HG03139 (cell line): Measurements from ENCODE around the gene CCDC33.

Source experiments
- ATAC-seq: cut with Tn5 transposase; IDR thresholded peaks from one replicate; pipeline ENCODE4 v1.9.1; 2021; ENCODE audit not compliant: unreplicated experiment

The CCDC33 gene

DNA sequence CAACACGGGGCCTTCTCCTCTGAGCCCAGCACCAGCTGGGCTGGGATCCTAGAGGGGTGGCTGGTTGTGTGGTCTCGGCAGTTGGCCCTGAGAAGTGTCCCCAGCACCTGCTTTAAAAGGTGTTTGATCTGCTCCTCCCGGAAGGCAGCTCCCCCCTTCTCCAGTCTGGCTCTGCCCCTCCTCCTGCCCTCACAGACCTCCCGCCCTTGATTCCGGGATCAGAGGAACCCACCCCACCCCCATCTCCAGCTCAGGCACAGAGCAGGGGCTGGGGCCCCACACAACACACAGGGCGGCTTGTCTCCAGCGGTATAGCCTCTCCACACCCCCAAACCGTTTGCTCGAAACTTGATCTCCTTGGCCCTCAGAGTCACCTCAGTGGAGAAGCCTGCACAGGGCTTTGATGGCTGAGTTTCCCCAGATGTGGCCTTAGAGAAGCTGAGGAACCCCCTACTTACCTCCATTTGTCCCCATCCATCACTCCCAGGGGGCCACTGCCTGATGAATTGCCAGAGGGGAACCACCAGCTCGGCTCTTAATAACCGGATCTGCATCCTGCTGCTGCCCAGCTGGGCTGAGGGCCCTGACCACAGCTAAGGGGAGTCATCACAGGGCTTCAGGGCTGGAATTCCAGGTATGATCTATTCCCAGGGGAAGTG lies 27.1 kb upstream of the CCDC33 start:
- no peak for ATAC-seq

GRCh38 chr15:74209560-74209958 lies 26.6 kb upstream of the CCDC33 start:
- ATAC-seq: no peak

DNA sequence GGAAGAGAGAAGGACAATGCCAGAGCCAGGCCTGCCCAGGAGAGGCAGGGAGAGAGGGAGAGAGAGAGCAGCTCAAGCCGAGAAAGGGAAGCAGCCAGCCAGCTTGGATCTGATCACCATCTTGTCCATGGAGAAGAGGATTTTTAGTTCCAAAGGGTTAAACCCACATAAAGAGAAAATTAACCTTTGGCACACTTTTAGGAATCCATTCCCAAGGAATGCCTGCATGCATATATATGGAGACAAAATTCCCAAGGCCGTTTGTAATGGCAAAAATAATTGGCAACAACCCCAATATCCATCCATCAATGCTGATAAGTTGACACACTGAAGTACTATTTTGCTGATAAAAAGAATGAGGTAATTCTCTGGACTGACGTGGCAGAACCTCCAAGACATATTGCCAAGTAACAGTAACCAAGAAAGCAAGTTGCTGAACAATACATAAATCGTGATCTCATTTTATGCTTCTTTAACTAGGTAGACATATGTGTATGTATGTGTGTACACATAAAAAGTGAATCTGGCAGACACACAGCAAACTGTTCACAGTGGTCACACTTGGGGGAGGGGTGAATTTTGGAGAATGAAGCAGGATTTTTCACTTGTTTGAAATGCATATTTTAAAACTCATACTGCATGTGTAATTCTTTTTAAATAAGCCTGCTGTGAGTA lies 26.0 kb upstream of the CCDC33 start:
- no peak for ATAC-seq

DNA sequence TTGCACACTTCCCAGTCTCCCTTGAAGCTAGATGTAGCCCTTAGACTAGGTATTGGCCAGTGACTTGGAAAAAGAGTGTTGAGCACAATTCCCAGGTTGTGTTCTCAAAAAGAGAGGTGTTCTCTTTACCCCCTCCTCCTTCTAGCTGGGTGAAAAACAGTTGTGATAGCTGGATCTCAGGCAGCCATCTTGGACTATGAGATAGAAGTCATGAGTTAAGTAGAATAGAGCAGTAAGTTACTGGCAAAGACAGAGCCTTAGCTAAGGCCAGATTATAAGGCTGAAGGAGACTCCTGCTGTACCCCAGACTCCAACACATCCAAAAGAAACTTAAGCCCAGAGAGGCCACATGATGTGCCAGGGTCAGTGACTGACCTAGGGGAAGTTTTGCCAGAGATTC lies 25.4 kb upstream of the CCDC33 start:
- no peak for ATAC-seq

GRCh38 chr15:74211656-74212055 lies 24.5 kb upstream of the CCDC33 start:
- no peak for ATAC-seq

GRCh38 chr15:74212494-74212893 lies 23.6 kb upstream of the CCDC33 start:
- ATAC-seq: no peak

GRCh38 chr15:74213858-74214284 lies 22.3 kb upstream of the CCDC33 start:
- no peak for ATAC-seq

GRCh38 chr15:74214324-74215021 lies 21.7 kb upstream of the CCDC33 start:
- ATAC-seq: no peak

- ATAC-seq: no peak
Measured at GRCh38 chr15:74215958-74216357, 20.2 kb upstream of the CCDC33 start.

GRCh38 chr15:74216949-74217348 lies 19.2 kb upstream of the CCDC33 start:
- no peak for ATAC-seq

- no peak for ATAC-seq
Measured at GRCh38 chr15:74217907-74218885, 17.9 kb upstream of the CCDC33 start.

GRCh38 chr15:74220475-74221248 lies 15.5 kb upstream of the CCDC33 start:
- ATAC-seq: no peak

- no peak for ATAC-seq
Measured at GRCh38 chr15:74221399-74222239, 14.5 kb upstream of the CCDC33 start.

GRCh38 chr15:74222240-74223119 lies 13.6 kb upstream of the CCDC33 start:
- ATAC-seq: no peak

- no peak for ATAC-seq
Measured at GRCh38 chr15:74225928-74226327, 10.2 kb upstream of the CCDC33 start.

GRCh38 chr15:74226761-74227540 lies 9.2 kb upstream of the CCDC33 start:
- ATAC-seq: no peak

- no peak for ATAC-seq
Measured at GRCh38 chr15:74227968-74228722, 8.0 kb upstream of the CCDC33 start.
